Peyer's patch (tissue), 4 donors: Measurements from ENCODE around the gene GTPBP6. TPM values are rescaled to one million over a fixed set of nuclear protein-coding genes. Genes with fewer than 3 reads are reported as not detected.
A peak's percentile ranks its signal among the peaks of the same experiment; 100 is the strongest.

Experiments used
- DNase-seq, 3 donors: peaks; one replicate each; pipeline ENCODE4 v3.0.0-alpha.2; 2017 to 2019
- H3K27ac ChIP-seq, 4 donors: fragments of 200-600 bp; sonication (generic); one replicate each; pipeline ENCODE4 v1.5.1; 2016 to 2019
- H3K27me3 ChIP-seq, 2 donors: fragments of 200-600 bp; sonication (generic); one replicate each; pipeline ENCODE4 v1.5.1; 2019
- H3K36me3 ChIP-seq, 3 donors: fragments of 200-600 bp; sonication (generic); one replicate each; pipeline ENCODE4 v1.5.1; 2016 to 2019
- H3K4me1 ChIP-seq, 4 donors: fragments of 200-600 bp; sonication (generic); one replicate each; pipeline ENCODE4 v1.5.1; 2016 to 2019
- H3K4me3 ChIP-seq, 4 donors: fragments of 200-600 bp; sonication (generic); 1 replicate in 3 of 4; 2 replicates in 1 of 4; pipeline ENCODE4 v1.5.1; 2016 to 2019; ENCODE audit warnings: mild to moderate bottlenecking in 1 of 4
- H3K9me3 ChIP-seq, 4 donors: fragments of 200-600 bp; sonication (generic); one replicate each; pipeline ENCODE4 v1.5.1; 2016 to 2019; ENCODE audit warnings: mild to moderate bottlenecking in 1 of 4
- POLR2A ChIP-seq, 2 donors: fragments of 450-650 bp; IDR thresholded peaks; one replicate each; pipeline ENCODE4 v1.5.1; 2017; ENCODE audit warnings: antibody characterized with exemption in 2 of 2, mild to moderate bottlenecking in 2 of 2, moderate library complexity in 2 of 2
- total RNA-seq, 4 donors: library from RNA; depleted of rRNA; stranded (reverse); fragments of >200 nt; gene quantifications; one replicate each; pipeline ENCODE4 v1.1.0, GENCODE V29; 2016
- TF ChIP-seq, protein P1 (sequence below), 6 experiments: fragments of 450-650 bp in 4 of 6; fragments of 200-600 bp in 2 of 6; sonication (generic) in 1 of 6; IDR thresholded peaks; one replicate each; pipeline ENCODE4 v1.5.1; 2017 to 2019; ENCODE audit warnings: antibody characterized with exemption in 6 of 6, mild to moderate bottlenecking in 3 of 6, moderate library complexity in 1 of 6

The GTPBP6 gene
- total RNA-seq, 4 donors from 2014 or later = 17.9 to 38.5 (median 30.8) TPM

DNA sequence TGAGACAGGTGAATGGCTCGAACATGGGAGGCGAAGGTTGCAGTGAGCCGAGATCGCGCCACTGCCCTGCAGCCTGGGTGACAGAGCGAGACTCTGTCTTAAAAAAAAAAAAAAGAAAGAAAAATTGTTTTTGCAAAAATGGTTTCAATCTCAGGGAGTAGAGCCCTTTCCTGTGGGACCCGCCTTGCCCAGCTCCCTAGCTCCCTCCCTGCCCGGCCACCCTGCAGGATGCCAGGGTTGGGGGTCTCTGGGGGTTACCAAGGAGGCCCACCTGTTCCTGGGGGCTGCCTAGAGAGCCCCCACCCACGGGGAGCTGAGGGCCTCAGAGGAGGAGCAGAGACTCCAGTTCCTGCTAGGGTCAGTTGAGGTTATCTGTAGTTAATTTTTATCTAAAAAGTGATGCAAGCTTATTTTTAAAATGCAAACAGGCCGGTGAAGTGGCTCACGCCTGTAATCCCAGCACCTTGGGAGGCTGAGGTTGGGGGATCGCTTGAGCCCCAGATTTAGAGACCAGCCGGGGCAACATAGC is 56.2 kb downstream of the GTPBP6 start:
- Histone ChIP-seq H3K27me3 (no peaks in the 10 kb centered on the region), H3K36me3 (no peaks in the 10 kb centered on the region), H3K4me1 (peaks cover 0 to 8% (median 0%) of the 10 kb centered on the region in 4 donors), H3K4me3 (no peak overlapping the region), H3K9me3 (no peaks in the 10 kb centered on the region), H3K27ac (no peak overlapping the region)
- no peak for TF ChIP-seq POLR2A (IDR thresholded peaks at IDR 0.05)
- TF ChIP-seq, protein P1, sequence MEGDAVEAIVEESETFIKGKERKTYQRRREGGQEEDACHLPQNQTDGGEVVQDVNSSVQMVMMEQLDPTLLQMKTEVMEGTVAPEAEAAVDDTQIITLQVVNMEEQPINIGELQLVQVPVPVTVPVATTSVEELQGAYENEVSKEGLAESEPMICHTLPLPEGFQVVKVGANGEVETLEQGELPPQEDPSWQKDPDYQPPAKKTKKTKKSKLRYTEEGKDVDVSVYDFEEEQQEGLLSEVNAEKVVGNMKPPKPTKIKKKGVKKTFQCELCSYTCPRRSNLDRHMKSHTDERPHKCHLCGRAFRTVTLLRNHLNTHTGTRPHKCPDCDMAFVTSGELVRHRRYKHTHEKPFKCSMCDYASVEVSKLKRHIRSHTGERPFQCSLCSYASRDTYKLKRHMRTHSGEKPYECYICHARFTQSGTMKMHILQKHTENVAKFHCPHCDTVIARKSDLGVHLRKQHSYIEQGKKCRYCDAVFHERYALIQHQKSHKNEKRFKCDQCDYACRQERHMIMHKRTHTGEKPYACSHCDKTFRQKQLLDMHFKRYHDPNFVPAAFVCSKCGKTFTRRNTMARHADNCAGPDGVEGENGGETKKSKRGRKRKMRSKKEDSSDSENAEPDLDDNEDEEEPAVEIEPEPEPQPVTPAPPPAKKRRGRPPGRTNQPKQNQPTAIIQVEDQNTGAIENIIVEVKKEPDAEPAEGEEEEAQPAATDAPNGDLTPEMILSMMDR (IDR thresholded peaks at IDR 0.05) = no peak
- DNase-seq = peak in 2 of 3 donors; percentile 6 to 37

- Histone ChIP-seq H3K9me3 (no peaks in the 10 kb centered on the region), H3K36me3 (no peaks in the 10 kb centered on the region), H3K27me3 (no peaks in the 10 kb centered on the region), H3K4me3 (no peak overlapping the region), H3K4me1 (peaks cover 0 to 8% (median 0%) of the 10 kb centered on the region in 4 donors), H3K27ac (no peak overlapping the region)
- TF ChIP-seq, protein P1 (IDR thresholded peaks at IDR 0.05) = no peak
- no peak for TF ChIP-seq POLR2A (IDR thresholded peaks at IDR 0.05)
- DNase-seq = peak in 1 of 3 donors; percentile 40
These were observed 56.7 kb downstream of the GTPBP6 start for GRCh38 chrX:261919-262352.

- Histone ChIP-seq H3K27ac (no peak overlapping the region), H3K4me3 (no peak overlapping the region), H3K4me1 (peaks cover 0 to 8% (median 0%) of the 10 kb centered on the region in 4 donors), H3K36me3 (no peaks in the 10 kb centered on the region), H3K9me3 (no peaks in the 10 kb centered on the region), H3K27me3 (no peaks in the 10 kb centered on the region)
- peak in 2 of 3 donors; percentile 15 to 35 for DNase-seq
- TF ChIP-seq, protein P1 (IDR thresholded peaks at IDR 0.05) = no peak
- no peak for TF ChIP-seq POLR2A (IDR thresholded peaks at IDR 0.05)
These were observed 57.3 kb downstream of the GTPBP6 start for GRCh38 chrX:261167-261918.

DNA sequence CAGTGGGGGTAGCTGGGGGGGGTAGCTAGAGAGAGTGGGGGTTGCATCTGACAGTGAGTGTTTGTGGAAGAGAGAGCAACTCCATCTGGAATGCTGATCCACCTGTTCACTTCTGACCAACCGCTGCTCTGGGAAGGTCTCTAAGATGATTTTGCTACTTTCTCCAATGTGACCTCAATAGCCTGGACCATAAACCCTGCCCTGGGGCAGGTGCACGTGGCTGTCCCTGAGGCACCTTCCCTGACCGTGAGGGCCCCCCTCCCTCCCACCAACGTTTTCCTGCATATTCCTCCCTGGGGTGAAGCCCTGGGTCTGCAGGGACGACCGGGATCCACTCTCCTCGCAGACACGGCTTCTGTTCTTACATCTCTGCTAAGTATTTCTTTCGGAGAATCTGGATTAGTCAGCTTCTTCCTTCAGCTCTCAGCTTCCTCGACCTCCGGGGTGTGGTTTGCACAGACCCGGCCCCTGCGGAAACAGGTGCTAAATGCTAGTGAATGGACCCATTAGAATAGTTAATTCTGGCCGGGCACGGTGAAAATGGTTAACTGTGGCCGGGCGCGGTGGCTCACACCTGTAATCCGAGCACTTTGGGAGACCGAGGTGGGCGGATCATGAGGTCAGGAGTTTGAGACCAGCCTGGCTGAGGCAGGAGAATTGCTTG is 58.8 kb downstream of the GTPBP6 start:
- Histone ChIP-seq H3K27me3 (no peaks in the 10 kb centered on the region), H3K36me3 (no peaks in the 10 kb centered on the region), H3K4me3 (no peak overlapping the region), H3K4me1 (peaks cover 0 to 8% (median 0%) of the 10 kb centered on the region in 4 donors), H3K9me3 (no peaks in the 10 kb centered on the region), H3K27ac (no peak overlapping the region)
- TF ChIP-seq, protein P1 (IDR thresholded peaks at IDR 0.05) = no peak
- no peak for TF ChIP-seq POLR2A (IDR thresholded peaks at IDR 0.05)
- peak in 2 of 3 donors; percentile 9 to 45 for DNase-seq

- H3K4me3 ChIP-seq = no peak overlapping the region
- no peaks in the 10 kb centered on the region for H3K27me3 ChIP-seq
- H3K36me3 ChIP-seq = no peaks in the 10 kb centered on the region
- peaks cover 0 to 8% (median 0%) of the 10 kb centered on the region in 4 donors for H3K4me1 ChIP-seq
- H3K9me3 ChIP-seq = no peaks in the 10 kb centered on the region
- no peak overlapping the region for H3K27ac ChIP-seq
- TF ChIP-seq, protein P1 (IDR thresholded peaks at IDR 0.05) = no peak
- no peak for TF ChIP-seq POLR2A (IDR thresholded peaks at IDR 0.05)
- DNase-seq = no peak
These were observed 60.1 kb downstream of the GTPBP6 start for GRCh38 chrX:258291-259040.
